ENCODE data around the gene CCNQ. TPM values are rescaled to one million over a fixed set of nuclear protein-coding genes. Genes with fewer than 3 reads are reported as not detected.

CCNQ gene
- total RNA-seq = 29.3 and 33.0 TPM in 2 replicates

DNA sequence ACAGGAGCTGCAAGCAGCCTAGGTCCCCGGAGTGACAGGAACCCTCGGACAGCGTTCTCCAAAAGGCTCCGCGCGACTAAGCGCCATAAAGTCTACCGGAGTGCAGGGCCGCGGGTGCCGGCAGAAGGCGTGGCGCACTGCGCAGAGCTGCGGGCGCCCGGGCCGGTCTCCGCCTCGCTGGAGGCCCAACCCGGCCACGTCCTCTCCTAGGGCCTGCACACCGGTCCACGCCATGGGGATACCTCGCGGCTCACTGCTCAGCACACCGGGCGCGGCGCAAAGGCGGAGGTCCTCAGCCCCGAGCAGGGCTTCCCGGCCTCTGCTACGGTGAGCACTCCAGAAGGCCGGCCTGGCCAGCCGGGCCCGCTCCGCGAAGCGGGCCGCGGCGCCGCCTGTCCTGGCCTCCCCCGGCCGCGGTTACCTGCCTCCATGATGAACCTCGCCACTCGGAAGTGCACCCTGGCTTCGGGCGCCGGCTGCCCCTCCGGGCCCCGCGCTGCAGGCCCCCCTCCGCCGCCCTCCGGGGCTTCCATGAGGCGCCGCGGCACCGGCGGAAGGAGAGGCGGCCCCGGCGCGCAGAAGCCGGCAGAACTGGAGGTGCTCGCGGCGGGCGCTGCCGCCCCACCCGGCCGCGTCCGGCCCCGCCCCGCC is at the start of gene CCNQ:
Gene CCNQ, minus strand, starts transcription at position 599 of the 651 bp plus-strand sequence. Its CDS starts 66 bp downstream, at position 533.
- Histone ChIP-seq H3K36me3 (ENCODE audit: insufficient read depth, low read length) (no peaks in the 10 kb centered on the region), H4K20me1 (ENCODE audit: insufficient read depth, low read length) (peaks cover 17% of the 10 kb centered on the region), H3K79me2 (ENCODE audit: insufficient read depth, low read length) (peaks cover 24% of the 10 kb centered on the region), H3K4me1 (ENCODE audit: insufficient read depth, low read length) (no peaks in the 10 kb centered on the region), H3K27ac (ENCODE audit: low read depth, low read length) (no peak within 1 kb of the TSS), H3K27me3 (ENCODE audit: insufficient read depth, low read length) (no peaks in the 10 kb centered on the region), H3K4me2 (ENCODE audit: insufficient read depth, low read length) (peak within 1 kb of the TSS; percentile 89), H3K9me3 (ENCODE audit: low read depth, low read length) (no peaks in the 10 kb centered on the region), H3K4me3 (ENCODE audit: insufficient read depth, low read length) (peak within 1 kb of the TSS; percentile 78), H2AFZ (ENCODE audit: low read length) (peak within 1 kb of the TSS; percentile 85)
- DNase-seq (ENCODE audit: insufficient read length, low spot score, missing footprints) = peak; percentile 86
- no peak for TF ChIP-seq CTCF (IDR thresholded peaks at IDR 0.05; ENCODE audit: extremely low read depth, low read depth, low read length)

- no peaks in the 10 kb centered on the region for H4K20me1 ChIP-seq (ENCODE audit: insufficient read depth, low read length)
- no peak overlapping the region for H3K4me3 ChIP-seq (ENCODE audit: insufficient read depth, low read length)
- no peaks in the 10 kb centered on the region for H3K9me3 ChIP-seq (ENCODE audit: low read depth, low read length)
- H3K27me3 ChIP-seq (ENCODE audit: insufficient read depth, low read length) = peaks cover 34% of the 10 kb centered on the region
- H3K79me2 ChIP-seq (ENCODE audit: insufficient read depth, low read length) = no peaks in the 10 kb centered on the region
- H3K4me1 ChIP-seq (ENCODE audit: insufficient read depth, low read length) = no peaks in the 10 kb centered on the region
- H3K4me2 ChIP-seq (ENCODE audit: insufficient read depth, low read length) = no peak overlapping the region
- TF ChIP-seq CTCF (IDR thresholded peaks at IDR 0.05; ENCODE audit: extremely low read depth, low read depth, low read length) = no peak
- H2AFZ ChIP-seq (ENCODE audit: low read length) = no peak overlapping the region
- peak; percentile 81 for DNase-seq (ENCODE audit: insufficient read length, low spot score, missing footprints)
- no peak overlapping the region for H3K27ac ChIP-seq (ENCODE audit: low read depth, low read length)
- H3K36me3 ChIP-seq (ENCODE audit: insufficient read depth, low read length) = no peaks in the 10 kb centered on the region
Observed at GRCh38 chrX:153647461-153648357, 48.8 kb upstream of the CCNQ start.

DNA sequence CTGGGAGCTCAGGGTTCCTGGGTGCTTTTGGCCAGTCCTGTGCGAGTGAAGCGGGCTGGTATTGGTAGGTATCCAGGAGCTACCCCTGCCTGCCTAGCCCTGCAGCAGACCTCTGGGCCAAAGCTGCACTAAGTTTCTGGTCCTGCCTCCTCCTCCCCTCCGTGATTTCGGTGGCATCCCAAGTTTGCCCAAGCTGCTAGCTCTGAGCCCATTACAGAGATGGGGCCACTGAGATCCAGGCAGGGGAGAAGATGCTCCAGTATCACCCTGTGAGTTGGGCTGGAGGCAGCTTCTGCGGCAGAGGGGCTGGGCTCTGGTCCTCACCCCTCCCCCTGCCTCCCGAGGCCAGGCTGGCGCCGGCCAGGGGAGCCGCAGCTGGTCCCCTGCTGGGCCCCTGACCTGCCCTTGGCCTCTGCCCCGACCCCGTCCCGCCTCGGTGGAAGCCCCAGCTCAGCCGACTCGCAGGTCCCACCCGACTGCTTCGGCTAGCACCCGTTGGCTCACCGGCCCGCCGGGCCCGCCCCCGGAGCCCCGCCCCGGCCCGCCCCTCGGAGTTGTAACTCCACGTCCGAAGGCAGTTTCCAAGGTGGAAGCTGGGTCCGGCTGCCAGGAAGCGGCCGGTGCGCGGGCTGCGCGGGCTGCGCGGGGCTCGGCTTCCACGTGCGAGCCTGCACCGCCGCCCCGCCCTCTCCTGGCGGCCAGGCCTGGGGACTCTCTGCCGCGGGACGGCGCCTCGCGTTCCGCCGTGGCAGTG is 47.9 kb upstream of the CCNQ start, which contains the start of gene DUSP9:
Gene DUSP9, plus strand, starts transcription at position 584 of the 754 bp plus-strand sequence. CDS start 751 bp downstream, outside the sequence.
- H3K4me2 ChIP-seq (ENCODE audit: insufficient read depth, low read length) = no peak within 1 kb of the TSS
- no peak for TF ChIP-seq CTCF (IDR thresholded peaks at IDR 0.05; ENCODE audit: extremely low read depth, low read depth, low read length)
- H3K27ac ChIP-seq (ENCODE audit: low read depth, low read length) = no peak within 1 kb of the TSS
- peaks cover 35% of the 10 kb centered on the region for H3K27me3 ChIP-seq (ENCODE audit: insufficient read depth, low read length)
- H3K4me1 ChIP-seq (ENCODE audit: insufficient read depth, low read length) = no peaks in the 10 kb centered on the region
- H3K36me3 ChIP-seq (ENCODE audit: insufficient read depth, low read length) = no peaks in the 10 kb centered on the region
- no peaks in the 10 kb centered on the region for H4K20me1 ChIP-seq (ENCODE audit: insufficient read depth, low read length)
- no peaks in the 10 kb centered on the region for H3K79me2 ChIP-seq (ENCODE audit: insufficient read depth, low read length)
- H3K9me3 ChIP-seq (ENCODE audit: low read depth, low read length) = no peaks in the 10 kb centered on the region
- peak; percentile 94 for DNase-seq (ENCODE audit: insufficient read length, low spot score, missing footprints)
- no peak within 1 kb of the TSS for H2AFZ ChIP-seq (ENCODE audit: low read length)
- H3K4me3 ChIP-seq (ENCODE audit: insufficient read depth, low read length) = no peak within 1 kb of the TSS
